T-helper 1 cell treated with Interleukin-12 subunit alpha and Interleukin-12 subunit beta and Interleukin-4 antibody, amounts not matched to agents 30 ng/mL and 1 ng/mL, for 36 hours (primary cell): ENCODE measurements around the gene PGAM4. TPM values are rescaled to one million over a fixed set of nuclear protein-coding genes. Genes with fewer than 3 reads are reported as not detected.
"Not testable (repeated sequence)": the region's sequence is repeated elsewhere in the genome, so short reads cannot be mapped to it uniquely, and the experiment has no call there.

Experiments
- intact Hi-C: fragments of 100-400 bp; cut with micrococcal nuclease; formaldehyde crosslinking; loops from one replicate; pipeline ENCODE4 v1.15.1; 2024
- total RNA-seq: library from RNA; stranded (reverse); gene quantifications from 2 replicates; pipeline ENCODE4 v1.2.3, GENCODE V29; 2022

PGAM4 gene
- 0.34 and 0.83 TPM in 2 replicates for total RNA-seq

- intact Hi-C loops = no loop called here
Observed at GRCh38 chrX:77969538-77969937, at the start of gene PGAM4. TSS of gene PGAM4 (minus strand) at chrX:77969638. CDS start at chrX:77969638, 0 bp downstream.

- intact Hi-C loops = no loop called here
Observed at GRCh38 chrX:78011846-78012245, 42.4 kb upstream of the PGAM4 start.

- intact Hi-C loops = no loop called here
Observed at GRCh38 chrX:77979870-77980269, 10.4 kb upstream of the PGAM4 start.

- intact Hi-C loops = no loop called here
Observed at GRCh38 chrX:77977518-77977917, 8.1 kb upstream of the PGAM4 start.

GRCh38 chrX:77977095-77977494 lies 7.7 kb upstream of the PGAM4 start:
- intact Hi-C loops = no loop called here

- intact Hi-C loops = no loop called here
Observed at GRCh38 chrX:77975755-77976154, 6.3 kb upstream of the PGAM4 start.

GRCh38 chrX:77967631-77968030 lies 1.8 kb downstream of the PGAM4 start:
- intact Hi-C loops = no loop called here

GRCh38 chrX:77966361-77966760 lies 3.1 kb downstream of the PGAM4 start:
- intact Hi-C loops = no loop called here

GRCh38 chrX:77962068-77962902 lies 7.2 kb downstream of the PGAM4 start:
- intact Hi-C loops = loop anchor here (1.0 to 2.0 kb wide), 2 partner anchors 51 to 103 kb away; partner anchors contain the start of gene ATP7A

- intact Hi-C loops = no loop called here
Observed at GRCh38 chrX:77961063-77961462, 8.4 kb downstream of the PGAM4 start.

GRCh38 chrX:77960567-77960966 lies 8.9 kb downstream of the PGAM4 start:
- intact Hi-C loops = no loop called here

GRCh38 chrX:77953708-77954107 lies 15.7 kb downstream of the PGAM4 start:
- intact Hi-C loops = no loop called here

- intact Hi-C loops = no loop called here
Observed at GRCh38 chrX:77953302-77953701, 16.1 kb downstream of the PGAM4 start.

GRCh38 chrX:77952173-77952572 lies 17.3 kb downstream of the PGAM4 start:
- intact Hi-C loops = no loop called here

GRCh38 chrX:77949840-77950239 lies 19.6 kb downstream of the PGAM4 start:
- intact Hi-C loops = no loop called here

GRCh38 chrX:77946571-77946970 lies 22.9 kb downstream of the PGAM4 start:
- intact Hi-C loops = no loop called here

- intact Hi-C loops = no loop called here
Observed at GRCh38 chrX:77945910-77946545, 23.4 kb downstream of the PGAM4 start.

- intact Hi-C loops = not testable (repeated sequence)
Observed at GRCh38 chrX:77945031-77945430, 24.4 kb downstream of the PGAM4 start.

GRCh38 chrX:77938083-77938680 lies 31.3 kb downstream of the PGAM4 start:
- intact Hi-C loops = no loop called here

GRCh38 chrX:77937291-77937690 lies 32.1 kb downstream of the PGAM4 start:
- intact Hi-C loops = no loop called here

- intact Hi-C loops = no loop called here
Observed at GRCh38 chrX:77936299-77936698, 33.1 kb downstream of the PGAM4 start.

GRCh38 chrX:77935886-77936285 lies 33.6 kb downstream of the PGAM4 start:
- intact Hi-C loops = no loop called here
